ENCODE measurements around the gene SMAD6.

Gene SMAD6

GRCh38 chr15:66718220-66718988, 16.4 kb downstream of the SMAD6 start:
- TF ChIP-seq, protein P1, sequence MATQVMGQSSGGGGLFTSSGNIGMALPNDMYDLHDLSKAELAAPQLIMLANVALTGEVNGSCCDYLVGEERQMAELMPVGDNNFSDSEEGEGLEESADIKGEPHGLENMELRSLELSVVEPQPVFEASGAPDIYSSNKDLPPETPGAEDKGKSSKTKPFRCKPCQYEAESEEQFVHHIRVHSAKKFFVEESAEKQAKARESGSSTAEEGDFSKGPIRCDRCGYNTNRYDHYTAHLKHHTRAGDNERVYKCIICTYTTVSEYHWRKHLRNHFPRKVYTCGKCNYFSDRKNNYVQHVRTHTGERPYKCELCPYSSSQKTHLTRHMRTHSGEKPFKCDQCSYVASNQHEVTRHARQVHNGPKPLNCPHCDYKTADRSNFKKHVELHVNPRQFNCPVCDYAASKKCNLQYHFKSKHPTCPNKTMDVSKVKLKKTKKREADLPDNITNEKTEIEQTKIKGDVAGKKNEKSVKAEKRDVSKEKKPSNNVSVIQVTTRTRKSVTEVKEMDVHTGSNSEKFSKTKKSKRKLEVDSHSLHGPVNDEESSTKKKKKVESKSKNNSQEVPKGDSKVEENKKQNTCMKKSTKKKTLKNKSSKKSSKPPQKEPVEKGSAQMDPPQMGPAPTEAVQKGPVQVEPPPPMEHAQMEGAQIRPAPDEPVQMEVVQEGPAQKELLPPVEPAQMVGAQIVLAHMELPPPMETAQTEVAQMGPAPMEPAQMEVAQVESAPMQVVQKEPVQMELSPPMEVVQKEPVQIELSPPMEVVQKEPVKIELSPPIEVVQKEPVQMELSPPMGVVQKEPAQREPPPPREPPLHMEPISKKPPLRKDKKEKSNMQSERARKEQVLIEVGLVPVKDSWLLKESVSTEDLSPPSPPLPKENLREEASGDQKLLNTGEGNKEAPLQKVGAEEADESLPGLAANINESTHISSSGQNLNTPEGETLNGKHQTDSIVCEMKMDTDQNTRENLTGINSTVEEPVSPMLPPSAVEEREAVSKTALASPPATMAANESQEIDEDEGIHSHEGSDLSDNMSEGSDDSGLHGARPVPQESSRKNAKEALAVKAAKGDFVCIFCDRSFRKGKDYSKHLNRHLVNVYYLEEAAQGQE (IDR thresholded peaks at IDR 0.05; ENCODE audit: insufficient read depth in 1 of 2, low read depth in 2 of 2, low read length in 2 of 2), result no peak
- no peak for TF ChIP-seq FOXP2 (optimal IDR thresholded peaks at IDR 0.05; ENCODE audit: borderline replicate concordance, extremely low read depth, extremely low read length, insufficient read depth)
- no peak for TF ChIP-seq TAF1 (IDR thresholded peaks at IDR 0.05; ENCODE audit: borderline replicate concordance, insufficient read depth, low read length)
- no peak for TF ChIP-seq POLR2AphosphoS5 (IDR thresholded peaks at IDR 0.05; ENCODE audit: low read depth, low read length)
- TF ChIP-seq SIN3A (IDR thresholded peaks at IDR 0.05; ENCODE audit: borderline replicate concordance, insufficient read depth, low read length), result no peak

GRCh38 chr15:66719471-66719870, 17.4 kb downstream of the SMAD6 start:
- no peak for TF ChIP-seq FOXP2 (optimal IDR thresholded peaks at IDR 0.05; ENCODE audit: borderline replicate concordance, extremely low read depth, extremely low read length, insufficient read depth)
- no peak for TF ChIP-seq POLR2AphosphoS5 (IDR thresholded peaks at IDR 0.05; ENCODE audit: low read depth, low read length)
- no peak for TF ChIP-seq SIN3A (IDR thresholded peaks at IDR 0.05; ENCODE audit: borderline replicate concordance, insufficient read depth, low read length)
- no peak for TF ChIP-seq TAF1 (IDR thresholded peaks at IDR 0.05; ENCODE audit: borderline replicate concordance, insufficient read depth, low read length)
- TF ChIP-seq, protein P1 (IDR thresholded peaks at IDR 0.05; ENCODE audit: insufficient read depth in 1 of 2, low read depth in 2 of 2, low read length in 2 of 2), result no peak

DNA sequence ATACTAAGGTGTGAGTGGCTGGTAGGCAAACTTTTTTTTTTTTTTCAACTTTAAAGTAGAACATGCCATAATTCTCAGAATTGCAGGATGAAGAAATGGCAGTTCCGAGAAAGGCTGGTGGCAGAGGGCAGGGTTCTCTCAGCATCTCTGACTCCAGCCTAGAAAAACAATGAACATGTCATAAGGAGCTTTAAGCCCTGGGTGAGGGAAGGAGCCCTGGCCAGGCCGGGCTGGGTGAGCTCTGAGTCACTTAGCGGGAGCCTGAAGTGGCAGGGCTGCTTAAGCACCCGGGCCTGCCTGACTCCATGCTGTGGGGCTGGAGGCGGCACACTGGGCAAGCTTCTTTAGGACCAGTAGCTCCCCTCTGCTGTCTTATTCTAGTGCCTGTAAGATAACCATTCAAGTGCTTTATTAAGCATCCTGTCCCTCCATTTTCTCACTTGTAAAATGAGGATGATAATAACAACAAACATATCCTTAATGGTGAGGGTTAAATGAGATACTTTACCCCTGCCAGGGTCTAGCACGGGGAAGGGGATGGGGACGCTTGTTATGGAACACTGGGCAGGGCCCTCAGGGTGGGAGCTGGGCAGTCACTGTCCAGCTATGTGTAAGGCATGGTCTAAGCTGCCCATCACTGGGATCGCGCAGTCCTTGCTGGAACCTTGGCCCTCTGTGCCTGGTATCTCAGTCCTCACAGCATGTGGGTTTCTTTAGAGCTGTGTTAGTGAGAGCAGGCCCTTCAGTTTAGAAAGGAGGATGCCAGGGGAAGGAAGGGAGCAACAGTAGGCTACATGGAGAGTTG, 18.4 kb downstream of the SMAD6 start:
- TF ChIP-seq, protein P1 (IDR thresholded peaks at IDR 0.05; ENCODE audit: insufficient read depth in 1 of 2, low read depth in 2 of 2, low read length in 2 of 2), result no peak
- TF ChIP-seq POLR2AphosphoS5 (IDR thresholded peaks at IDR 0.05; ENCODE audit: low read depth, low read length) (no peak), TAF1 (IDR thresholded peaks at IDR 0.05; ENCODE audit: borderline replicate concordance, insufficient read depth, low read length) (no peak), SIN3A (IDR thresholded peaks at IDR 0.05; ENCODE audit: borderline replicate concordance, insufficient read depth, low read length) (no peak), FOXP2 (optimal IDR thresholded peaks at IDR 0.05; ENCODE audit: borderline replicate concordance, extremely low read depth, extremely low read length, insufficient read depth) (no peak)

GRCh38 chr15:66721020-66721419, 19.0 kb downstream of the SMAD6 start:
- no peak for TF ChIP-seq SIN3A (IDR thresholded peaks at IDR 0.05; ENCODE audit: borderline replicate concordance, insufficient read depth, low read length)
- TF ChIP-seq, protein P1 (IDR thresholded peaks at IDR 0.05; ENCODE audit: insufficient read depth in 1 of 2, low read depth in 2 of 2, low read length in 2 of 2), result no peak
- no peak for TF ChIP-seq FOXP2 (optimal IDR thresholded peaks at IDR 0.05; ENCODE audit: borderline replicate concordance, extremely low read depth, extremely low read length, insufficient read depth)

Data from PFSK-1 (cell line).